ENCODE results near the gene SLC36A2.

The SLC36A2 gene

DNA sequence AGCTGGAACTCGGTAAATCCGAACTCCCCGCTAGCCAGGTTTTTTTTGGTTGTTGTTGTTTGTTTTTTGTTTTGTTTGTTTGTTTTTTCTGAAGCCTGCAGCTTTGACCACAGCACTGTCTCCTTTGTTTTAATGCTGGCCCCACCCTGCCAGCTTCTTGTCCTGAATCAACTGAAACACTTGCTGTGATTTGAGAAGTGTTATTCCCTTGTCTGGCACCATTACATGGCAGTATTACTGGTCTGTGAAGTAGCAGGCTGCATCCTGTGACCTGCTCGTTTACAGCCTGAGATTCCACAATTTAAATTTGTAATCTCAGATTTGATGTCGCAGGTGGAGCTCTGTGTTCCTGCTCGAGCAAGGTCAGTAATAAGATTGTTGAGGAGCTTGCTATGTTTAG is 1.4 kb upstream of the SLC36A2 start:
- POLR2A ChIA-PET = no interaction called here
- CTCF ChIA-PET = interaction anchor here (0.6 to 0.7 kb wide), 2 partner anchors 9 to 1039 kb away, joined by 3 read pairs; no protein-coding TSS in a partner anchor
- H3K36me3 ChIP-seq (ENCODE audit: control insufficient read depth in 2 of 2, insufficient read depth in 1 of 2, low read length in 2 of 2) = no peaks in the 10 kb centered on the region
- H3K4me1 ChIP-seq (ENCODE audit: control insufficient read depth, insufficient read depth, low read length) = no peaks in the 10 kb centered on the region
- H3K4me3 ChIP-seq (ENCODE audit: low read depth, low read length) = no peak overlapping the region
- TF ChIP-seq ZNF843 (tag by site-specific recombination; IDR thresholded peaks at IDR 0.05) (no peak), PRDM1 (tag by site-specific recombination; IDR thresholded peaks at IDR 0.05) (no peak), ZNF544 (tag by site-specific recombination; IDR thresholded peaks at IDR 0.05) (no peak), ZNF140 (tag by site-specific recombination; IDR thresholded peaks at IDR 0.05) (no peak), ZNF37A (tag by site-specific recombination; IDR thresholded peaks at IDR 0.05) (no peak), REPIN1 (tag by site-specific recombination; IDR thresholded peaks at IDR 0.05; ENCODE audit: low read depth) (no peak), ZNF664 (tag by site-specific recombination; IDR thresholded peaks at IDR 0.05) (no peak), ZNF768 (tag by site-specific recombination; IDR thresholded peaks at IDR 0.05) (no peak), ZXDB (tag by site-specific recombination; IDR thresholded peaks at IDR 0.05) (no peak), ZNF274 (IDR thresholded peaks at IDR 0.05; ENCODE audit: low read length) (no peak), ZNF274 (tag by site-specific recombination; IDR thresholded peaks at IDR 0.05; ENCODE audit: borderline replicate concordance) (no peak), ZNF311 (tag by site-specific recombination; IDR thresholded peaks at IDR 0.05; ENCODE audit: borderline replicate concordance) (no peak), OVOL3 (tag by site-specific recombination; IDR thresholded peaks at IDR 0.05) (no peak)
- TF ChIP-seq, protein P1, sequence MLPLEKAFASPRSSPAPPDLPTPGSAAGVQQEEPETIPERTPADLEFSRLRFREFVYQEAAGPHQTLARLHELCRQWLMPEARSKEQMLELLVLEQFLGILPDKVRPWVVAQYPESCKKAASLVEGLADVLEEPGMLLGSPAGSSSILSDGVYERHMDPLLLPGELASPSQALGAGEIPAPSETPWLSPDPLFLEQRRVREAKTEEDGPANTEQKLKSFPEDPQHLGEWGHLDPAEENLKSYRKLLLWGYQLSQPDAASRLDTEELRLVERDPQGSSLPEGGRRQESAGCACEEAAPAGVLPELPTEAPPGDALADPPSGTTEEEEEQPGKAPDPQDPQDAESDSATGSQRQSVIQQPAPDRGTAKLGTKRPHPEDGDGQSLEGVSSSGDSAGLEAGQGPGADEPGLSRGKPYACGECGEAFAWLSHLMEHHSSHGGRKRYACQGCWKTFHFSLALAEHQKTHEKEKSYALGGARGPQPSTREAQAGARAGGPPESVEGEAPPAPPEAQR (tag by site-specific recombination; IDR thresholded peaks at IDR 0.05) = no peak
- TF ChIP-seq, protein P2, sequence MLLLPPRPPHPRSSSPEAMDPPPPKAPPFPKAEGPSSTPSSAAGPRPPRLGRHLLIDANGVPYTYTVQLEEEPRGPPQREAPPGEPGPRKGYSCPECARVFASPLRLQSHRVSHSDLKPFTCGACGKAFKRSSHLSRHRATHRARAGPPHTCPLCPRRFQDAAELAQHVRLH (tag by site-specific recombination; IDR thresholded peaks at IDR 0.05) = no peak
- TF ChIP-seq, protein P3, sequence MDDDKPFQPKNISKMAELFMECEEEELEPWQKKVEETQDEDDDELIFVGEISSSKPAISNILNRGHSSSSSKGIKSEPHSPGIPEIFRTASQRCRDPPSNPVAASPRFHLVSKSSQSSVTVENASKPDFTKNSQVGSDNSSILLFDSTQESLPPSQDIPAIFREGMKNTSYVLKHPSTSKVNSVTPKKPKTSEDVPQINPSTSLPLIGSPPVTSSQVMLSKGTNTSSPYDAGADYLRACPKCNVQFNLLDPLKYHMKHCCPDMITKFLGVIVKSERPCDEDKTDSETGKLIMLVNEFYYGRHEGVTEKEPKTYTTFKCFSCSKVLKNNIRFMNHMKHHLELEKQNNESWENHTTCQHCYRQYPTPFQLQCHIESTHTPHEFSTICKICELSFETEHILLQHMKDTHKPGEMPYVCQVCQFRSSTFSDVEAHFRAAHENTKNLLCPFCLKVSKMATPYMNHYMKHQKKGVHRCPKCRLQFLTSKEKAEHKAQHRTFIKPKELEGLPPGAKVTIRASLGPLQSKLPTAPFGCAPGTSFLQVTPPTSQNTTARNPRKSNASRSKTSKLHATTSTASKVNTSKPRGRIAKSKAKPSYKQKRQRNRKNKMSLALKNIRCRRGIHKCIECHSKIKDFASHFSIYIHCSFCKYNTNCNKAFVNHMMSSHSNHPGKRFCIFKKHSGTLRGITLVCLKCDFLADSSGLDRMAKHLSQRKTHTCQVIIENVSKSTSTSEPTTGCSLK (tag by site-specific recombination; IDR thresholded peaks at IDR 0.05) = no peak
- no peaks in the 10 kb centered on the region for H3K9me3 ChIP-seq (ENCODE audit: control insufficient read depth, insufficient read depth, low read depth, low read length)
- H3K27ac ChIP-seq (ENCODE audit: extremely low read depth, low read depth, low read length) = no peak overlapping the region

DNA sequence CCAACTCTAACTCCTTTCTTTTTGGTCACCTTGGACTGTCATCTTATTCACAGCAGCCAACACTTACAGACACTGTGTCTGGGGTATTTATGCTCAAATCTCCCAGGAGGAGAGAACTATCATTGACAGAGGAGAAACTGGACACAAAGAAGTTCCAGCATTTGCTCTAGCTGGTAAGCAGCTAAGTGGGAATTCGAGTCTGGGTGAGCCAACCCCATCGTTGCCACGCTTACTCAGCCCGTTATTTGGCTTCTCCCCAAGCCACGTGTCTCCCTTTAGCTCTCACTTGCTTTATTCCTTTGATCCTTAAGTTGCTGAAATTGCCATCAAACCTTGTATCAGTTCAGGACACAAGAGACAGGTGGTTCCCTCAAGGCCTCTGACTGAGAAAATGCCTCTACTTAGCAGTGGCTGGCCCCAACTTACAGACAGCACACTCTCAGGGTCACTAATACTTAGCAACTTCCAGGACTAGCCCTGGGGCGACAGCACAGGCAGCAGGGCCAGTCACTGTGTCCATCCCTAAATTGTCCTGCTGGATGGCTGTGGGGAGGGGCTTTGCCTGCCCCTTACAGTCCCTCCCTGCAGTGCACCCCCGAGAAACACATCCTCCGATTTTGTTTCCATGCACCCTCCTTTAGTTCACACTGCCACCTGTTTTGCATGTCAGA is 1.4 kb downstream of the SLC36A2 start:
- ChIA-PET POLR2A (no interaction called here), CTCF (interaction anchor here (0.6 kb wide), 1 partner anchor 30 kb away, joined by 4 read pairs; no protein-coding TSS in a partner anchor)
- no peak overlapping the region for H3K27ac ChIP-seq (ENCODE audit: extremely low read depth, low read depth, low read length)

DNA sequence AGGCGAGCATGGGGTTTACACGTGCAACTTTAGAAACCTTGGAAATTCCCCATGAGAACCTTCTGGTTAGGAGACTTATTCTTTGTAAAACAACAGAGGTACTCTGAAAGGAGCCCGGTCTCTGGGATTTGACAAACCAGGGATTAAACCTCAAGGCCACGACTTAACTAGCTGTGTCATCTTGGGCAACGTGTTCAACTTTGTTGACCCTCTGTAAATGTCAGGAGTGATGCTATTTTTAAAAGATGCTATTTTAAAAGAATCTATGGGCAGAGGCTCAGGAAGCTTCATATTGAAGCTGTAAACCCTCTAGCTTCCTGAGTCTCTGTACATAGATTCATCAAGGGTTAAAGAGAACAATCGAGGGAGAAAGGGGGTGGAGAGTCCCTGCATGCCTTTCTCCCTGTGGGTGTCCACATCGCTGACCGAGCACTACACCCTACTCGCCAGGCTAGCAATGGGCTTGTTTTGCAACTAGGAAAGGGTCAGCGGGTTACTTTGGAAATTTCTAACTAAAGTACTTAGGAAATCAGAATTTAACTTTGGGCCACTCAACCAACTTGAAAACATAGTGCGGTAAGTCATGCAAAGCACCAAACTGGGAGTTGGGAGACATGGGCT is 2.1 kb downstream of the SLC36A2 start:
- ChIA-PET POLR2A (no interaction called here), CTCF (no interaction called here)
- Histone ChIP-seq H3K4me3 (ENCODE audit: low read depth, low read length) (no peak overlapping the region), H3K9me3 (ENCODE audit: control insufficient read depth, insufficient read depth, low read depth, low read length) (no peaks in the 10 kb centered on the region), H3K4me1 (ENCODE audit: control insufficient read depth, insufficient read depth, low read length) (no peaks in the 10 kb centered on the region), H3K36me3 (ENCODE audit: control insufficient read depth in 2 of 2, insufficient read depth in 1 of 2, low read length in 2 of 2) (no peaks in the 10 kb centered on the region), H3K27ac (ENCODE audit: extremely low read depth, low read depth, low read length) (no peak overlapping the region)
- TF ChIP-seq ZNF48 (tag by site-specific recombination; IDR thresholded peaks at IDR 0.05) (no peak), KLF7 (tag by site-specific recombination; IDR thresholded peaks at IDR 0.05; ENCODE audit: borderline replicate concordance) (no peak), ZNF324 (tag by site-specific recombination; IDR thresholded peaks at IDR 0.05) (no peak), ZNF221 (tag by site-specific recombination; IDR thresholded peaks at IDR 0.05; ENCODE audit: borderline replicate concordance) (no peak), RBAK (tag by site-specific recombination; IDR thresholded peaks at IDR 0.05) (no peak), ZBTB21 (tag by site-specific recombination; IDR thresholded peaks at IDR 0.05) (no peak)
- TF ChIP-seq, protein P4, sequence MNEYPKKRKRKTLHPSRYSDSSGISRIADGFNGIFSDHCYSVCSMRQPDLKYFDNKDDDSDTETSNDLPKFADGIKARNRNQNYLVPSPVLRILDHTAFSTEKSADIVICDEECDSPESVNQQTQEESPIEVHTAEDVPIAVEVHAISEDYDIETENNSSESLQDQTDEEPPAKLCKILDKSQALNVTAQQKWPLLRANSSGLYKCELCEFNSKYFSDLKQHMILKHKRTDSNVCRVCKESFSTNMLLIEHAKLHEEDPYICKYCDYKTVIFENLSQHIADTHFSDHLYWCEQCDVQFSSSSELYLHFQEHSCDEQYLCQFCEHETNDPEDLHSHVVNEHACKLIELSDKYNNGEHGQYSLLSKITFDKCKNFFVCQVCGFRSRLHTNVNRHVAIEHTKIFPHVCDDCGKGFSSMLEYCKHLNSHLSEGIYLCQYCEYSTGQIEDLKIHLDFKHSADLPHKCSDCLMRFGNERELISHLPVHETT (tag by site-specific recombination; IDR thresholded peaks at IDR 0.05) = no peak
- TF ChIP-seq, protein P1 (tag by site-specific recombination; IDR thresholded peaks at IDR 0.05) = no peak

More for the DNA sequence above, 1.4 kb downstream of the SLC36A2 start:
- H3K9me3 ChIP-seq (ENCODE audit: control insufficient read depth, insufficient read depth, low read depth, low read length) = no peaks in the 10 kb centered on the region
- no peaks in the 10 kb centered on the region for H3K36me3 ChIP-seq (ENCODE audit: control insufficient read depth in 2 of 2, insufficient read depth in 1 of 2, low read length in 2 of 2)
- no peak for TF ChIP-seq ZNF140 (tag by site-specific recombination; IDR thresholded peaks at IDR 0.05)
- no peaks in the 10 kb centered on the region for H3K4me1 ChIP-seq (ENCODE audit: control insufficient read depth, insufficient read depth, low read length)
- no peak overlapping the region for H3K4me3 ChIP-seq (ENCODE audit: low read depth, low read length)

Data from HEK293 (cell line).